SK-N-MC (cell line): Measurements from ENCODE around the gene EIF2S2.

Source experiments
- EZH2 ChIP-seq: fragments of 200-600 bp; sonication (generic); IDR thresholded peaks from one replicate; pipeline ENCODE4 v1.6.1; 2017; ENCODE audit warnings: antibody characterized with exemption
- FOXP2 ChIP-seq: optimal IDR thresholded peaks from 2 replicates; pipeline ENCODE3; 2011; ENCODE audit warnings: mild to moderate bottlenecking, moderate library complexity; ENCODE audit not compliant: insufficient read depth; ENCODE audit errors: extremely low read length, control extremely low read depth
- POLR2AphosphoS5 ChIP-seq: IDR thresholded peaks from 2 replicates; pipeline ENCODE4 v1.6.1; 2012; ENCODE audit warnings: mild to moderate bottlenecking, low read depth, low read length, borderline replicate concordance

- TF ChIP-seq EZH2, result no peak
- no peak for TF ChIP-seq POLR2AphosphoS5
- no peak for TF ChIP-seq FOXP2
Measured at GRCh38 chr20:34043025-34043424, 69.0 kb downstream of the EIF2S2 start.
